Panc1 (cell line): ENCODE results near the gene INSC. TPM values are rescaled to one million over a fixed set of nuclear protein-coding genes. Genes with fewer than 3 reads are reported as not detected.

ENCODE experiments used
- ATAC-seq: fragments of 200-7000 bp; cut with Tn5 transposase; 2 replicates; pipeline ENCODE4 v1.9.1; 2020; ENCODE audit warnings: mild to moderate bottlenecking, moderate library complexity
- BruUV-seq: library from RNA; stranded (reverse); fragments of 400-500 nt; replicated peaks from 2 replicates; lab custom pipeline; 2021; lab: Mats Ljungman, UMichigan
- CTCF ChIA-PET: fragments of 300-600 bp; sonication (Branson Sonifier 250); formaldehyde crosslinking; loops from one replicate; lab custom pipeline; 2022; ENCODE audit warnings: antibody characterized with exemption; lab: Charles Lee
- POLR2A ChIA-PET: fragments of 300-600 bp; sonication (Branson Sonifier 250); formaldehyde crosslinking; loops from one replicate; lab custom pipeline; 2022; ENCODE audit warnings: antibody characterized with exemption; lab: Charles Lee
- DNase-seq: peaks from one replicate; pipeline ENCODE4 v3.0.0-alpha.2; 2010; ENCODE audit warnings: low read depth, low spot score
- H3K27ac ChIP-seq: 2 replicates; pipeline ENCODE4 v1.5.1; 2011; ENCODE audit warnings: mild to moderate bottlenecking, low read length, inconsistent platforms
- H3K27me3 ChIP-seq: fragments of 200-500 bp; sonication (Bioruptor generic); 2 replicates; pipeline ENCODE4 v1.6.0; 2014; ENCODE audit warnings: low read length, inconsistent platforms; ENCODE audit not compliant: control insufficient read depth, insufficient read depth
- H3K36me3 ChIP-seq: fragments of 200-500 bp; sonication (Bioruptor generic); 2 replicates; pipeline ENCODE4 v1.5.1; 2014; ENCODE audit warnings: inconsistent platforms, mild to moderate bottlenecking, low read length, moderate library complexity; ENCODE audit not compliant: control insufficient read depth, insufficient read depth
- H3K4me1 ChIP-seq: 2 replicates; pipeline ENCODE4 v1.5.1; 2011; ENCODE audit warnings: inconsistent platforms, mild to moderate bottlenecking, low read length, moderate library complexity; ENCODE audit not compliant: control insufficient read depth, insufficient read depth
- H3K4me3 ChIP-seq, 2 experiments: 2 replicates each; pipeline ENCODE4 v1.5.1; 2011 to 2012; ENCODE audit warnings: low read depth in 2 of 2, low read length in 2 of 2, mild to moderate bottlenecking in 2 of 2, inconsistent platforms in 1 of 2, moderate library complexity in 1 of 2
- H3K9me3 ChIP-seq: fragments of 200-500 bp; sonication (Bioruptor generic); 2 replicates; pipeline ENCODE4 v1.5.1; 2014; ENCODE audit warnings: low read depth, mild to moderate bottlenecking, inconsistent platforms, low read length, moderate library complexity; ENCODE audit not compliant: control insufficient read depth, insufficient read depth
- CTCF ChIP-seq: fragments of 450-650 bp; IDR thresholded peaks from 2 replicates; pipeline ENCODE4 v1.5.1; 2017; ENCODE audit warnings: mild to moderate bottlenecking
- POLR2AphosphoS5 ChIP-seq: IDR thresholded peaks from 2 replicates; pipeline ENCODE4 v1.6.1; 2012; ENCODE audit warnings: mild to moderate bottlenecking, low read depth, low read length, moderate library complexity
- REST ChIP-seq, 2 experiments: IDR thresholded peaks; 2 replicates each; pipeline ENCODE4 v1.6.1; 2011 to 2012; ENCODE audit warnings: low read depth in 2 of 2, control low read depth in 1 of 2, low read length in 1 of 2, mild to moderate bottlenecking in 1 of 2, moderate library complexity in 1 of 2; ENCODE audit not compliant: insufficient read depth in 1 of 2
- SIN3A ChIP-seq: IDR thresholded peaks from 2 replicates; pipeline ENCODE4 v1.6.1; 2012; ENCODE audit warnings: low read depth, mild to moderate bottlenecking, low read length, moderate library complexity, borderline replicate concordance; ENCODE audit not compliant: insufficient read depth
- TCF7L2 ChIP-seq: IDR thresholded peaks from 2 replicates; pipeline ENCODE4 v1.6.1; 2011; ENCODE audit warnings: mild to moderate bottlenecking, low read depth, low read length, inconsistent platforms
- in situ Hi-C: cut with HindIII; loops from 2 replicates; pipeline ENCODE4 v1.10.0; 2016; ENCODE audit warnings: low sequenced_read_pairs, low pct_unique_long_range_greater_than_20kb
- intact Hi-C: fragments of 100-400 bp; cut with micrococcal nuclease; formaldehyde crosslinking; loops from one replicate; pipeline ENCODE4 v1.10.0; 2022; ENCODE audit not compliant: unreplicated experiment
- total RNA-seq: library from RNA; stranded (reverse); gene quantifications from one replicate; pipeline ENCODE4 v1.2.1, GENCODE V29; 2021; ENCODE audit not compliant: unreplicated experiment

Gene INSC
- total RNA-seq, 1 experiment from 2014 or later: 0.08 TPM

- H3K36me3 ChIP-seq: no peaks in the 10 kb centered on the region
- CTCF ChIA-PET: no interaction called here
- no peak for ATAC-seq
- H3K27me3 ChIP-seq: no peaks in the 10 kb centered on the region
- no peak overlapping the region for H3K4me3 ChIP-seq
- POLR2A ChIA-PET: no interaction called here
- no peak overlapping the region for H3K27ac ChIP-seq
- TF ChIP-seq CTCF: no peak
- no peak for TF ChIP-seq REST (IDR thresholded peaks at IDR 0.05; ENCODE audit: insufficient read depth in 1 of 2, low read depth in 2 of 2, low read length in 1 of 2)
- TF ChIP-seq TCF7L2: no peak
- no peak for TF ChIP-seq POLR2AphosphoS5
- no peak for TF ChIP-seq SIN3A
- intact Hi-C loops (no loop called here), in situ Hi-C loops (no loop called here)
- no peaks in the 10 kb centered on the region; the same call in 1 of the 2 replicates for H3K4me1 ChIP-seq
- no TSS peak for BruUV-seq
- no peaks in the 10 kb centered on the region for H3K9me3 ChIP-seq
- DNase-seq: no peak
Observed at GRCh38 chr11:15163136-15163535, 48.4 kb downstream of the INSC start.

GRCh38 chr11:15166204-15166603 lies 51.5 kb downstream of the INSC start:
- intact Hi-C loops: no loop called here
- no peaks in the 10 kb centered on the region for H3K9me3 ChIP-seq
- no peaks in the 10 kb centered on the region for H3K27me3 ChIP-seq
- H3K36me3 ChIP-seq: no peaks in the 10 kb centered on the region
- BruUV-seq: no TSS peak
- no peak overlapping the region for H3K4me3 ChIP-seq
- DNase-seq (no peak), ATAC-seq (no peak)
- no peaks in the 10 kb centered on the region; the same call in 1 of the 2 replicates for H3K4me1 ChIP-seq
- H3K27ac ChIP-seq: no peak overlapping the region
- in situ Hi-C loops: no loop called here
- no peak for TF ChIP-seq TCF7L2
- no peak for TF ChIP-seq CTCF
- no peak for TF ChIP-seq REST (IDR thresholded peaks at IDR 0.05; ENCODE audit: insufficient read depth in 1 of 2, low read depth in 2 of 2, low read length in 1 of 2)
- no peak for TF ChIP-seq SIN3A
- no peak for TF ChIP-seq POLR2AphosphoS5
- ChIA-PET POLR2A (no interaction called here), CTCF (no interaction called here)
